GM21529 (cell line): Measurements from ENCODE around the gene UBE2L6.
A peak's percentile ranks its signal among the peaks of the same experiment; 100 is the strongest.

Experiments used
- ATAC-seq: cut with Tn5 transposase; IDR thresholded peaks from one replicate; pipeline ENCODE4 v1.9.1; 2021; ENCODE audit not compliant: unreplicated experiment

Gene UBE2L6

DNA sequence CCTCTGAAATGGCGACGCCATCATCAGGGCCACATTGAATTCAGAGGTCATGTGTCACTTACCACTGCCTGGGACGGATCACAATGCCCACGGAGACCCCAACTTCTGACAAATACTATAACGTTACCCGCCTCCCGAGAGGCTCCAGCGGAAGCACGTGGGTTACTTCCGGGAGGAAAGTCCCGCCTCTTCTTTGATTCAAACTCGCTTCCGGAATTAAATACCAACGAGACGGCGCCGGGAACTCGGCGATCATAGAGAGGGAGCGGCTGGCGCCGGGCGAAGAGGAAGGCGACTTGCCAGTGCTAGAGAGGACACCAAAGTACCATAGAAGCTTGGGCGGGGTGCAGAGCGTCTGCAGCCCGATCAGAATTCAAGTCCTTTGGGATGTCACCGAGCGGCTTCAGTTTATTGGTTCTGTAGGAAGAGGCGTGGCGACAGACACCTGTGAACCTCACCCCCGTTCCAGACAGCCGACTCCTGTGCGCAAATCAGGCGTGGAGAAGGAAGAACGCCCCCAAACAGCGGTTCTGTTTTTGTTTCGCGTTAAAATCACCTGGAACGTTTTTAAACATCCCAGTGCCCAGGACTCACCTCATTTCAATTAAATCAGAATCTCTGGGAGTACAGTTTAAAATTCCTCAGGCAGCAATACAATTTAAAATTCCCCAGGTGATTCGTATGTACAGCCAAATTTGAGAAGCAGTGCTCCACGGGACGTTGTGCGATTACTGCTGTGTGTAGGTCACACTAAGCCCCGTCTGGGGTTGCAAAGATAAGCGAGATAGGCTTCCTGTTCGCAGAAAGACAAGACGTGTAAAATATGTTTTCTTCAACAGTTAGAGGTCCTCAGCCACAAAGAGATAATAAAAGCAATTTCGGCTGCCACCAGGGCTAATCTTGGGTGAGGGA lies 36.6 kb downstream of the UBE2L6 start, which contains the start of gene TIMM10:
TSS of gene TIMM10 (minus strand) at position 159 of the 912 bp plus-strand sequence. CDS start 565 bp downstream, outside the sequence.
- peak; percentile 98 for ATAC-seq

DNA sequence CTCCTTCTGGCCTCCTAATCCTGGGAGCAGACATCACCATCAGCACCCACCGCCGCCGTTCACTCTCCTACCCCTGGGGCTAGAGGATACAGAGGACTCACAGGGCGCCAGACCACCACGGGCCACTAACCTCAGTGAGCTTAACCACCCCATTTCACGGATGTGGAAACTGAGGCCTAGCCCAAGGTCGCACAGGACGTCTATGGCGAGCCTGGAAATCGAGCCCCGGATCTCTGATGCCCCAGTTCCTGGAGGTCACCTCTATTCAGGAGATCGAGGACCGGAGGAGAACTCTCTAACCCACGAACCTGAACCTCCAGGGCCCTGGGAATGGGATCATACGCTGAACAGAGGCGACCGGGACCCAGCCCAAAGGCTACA lies 37.3 kb downstream of the UBE2L6 start:
- ATAC-seq, result no peak

DNA sequence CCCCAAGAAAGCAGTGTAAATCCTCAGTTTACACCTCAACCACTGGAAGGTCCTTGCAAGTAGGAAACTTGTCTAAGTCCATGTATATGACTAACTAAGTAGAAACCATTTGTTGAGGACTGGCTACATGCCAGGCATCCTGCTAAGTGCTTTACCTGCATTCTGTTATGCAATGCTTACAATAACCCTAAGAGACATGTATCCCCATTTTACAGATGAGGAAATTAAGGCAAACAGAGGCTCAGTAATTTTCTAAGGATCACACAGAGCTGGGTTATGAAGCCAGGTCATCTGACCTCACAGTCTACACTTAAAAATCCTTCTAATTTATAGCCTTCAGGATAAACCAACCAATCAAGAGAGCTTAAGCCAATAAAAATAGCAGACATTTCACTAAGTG lies 38.5 kb downstream of the UBE2L6 start:
- ATAC-seq, result no peak

DNA sequence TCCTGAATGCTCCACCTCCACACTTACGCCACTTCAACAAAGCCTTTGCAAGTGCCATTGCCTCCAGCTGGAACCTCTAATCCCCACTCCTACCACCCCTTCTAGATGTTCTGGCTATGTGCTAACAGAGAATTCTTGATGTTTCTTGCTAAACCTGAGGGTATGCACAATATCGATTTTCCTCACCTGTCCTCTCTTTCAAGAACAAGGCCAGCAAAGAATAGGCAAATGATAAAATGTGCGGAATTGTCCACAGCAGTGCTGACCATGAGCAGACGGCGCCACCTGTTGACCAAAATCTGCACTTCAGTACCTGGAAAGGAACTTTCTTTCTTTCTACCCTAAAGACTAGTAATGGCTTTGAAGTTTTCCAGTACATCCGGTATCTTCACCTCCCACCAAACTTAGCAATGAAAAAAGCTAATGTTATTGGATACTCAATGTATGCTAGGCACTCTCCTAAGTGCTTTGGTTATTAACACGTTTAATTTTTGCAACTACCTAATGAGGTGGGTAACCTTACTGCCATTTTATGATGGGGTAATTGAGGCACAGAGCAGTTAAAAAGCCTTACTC lies 40.3 kb downstream of the UBE2L6 start:
- ATAC-seq, result no peak

DNA sequence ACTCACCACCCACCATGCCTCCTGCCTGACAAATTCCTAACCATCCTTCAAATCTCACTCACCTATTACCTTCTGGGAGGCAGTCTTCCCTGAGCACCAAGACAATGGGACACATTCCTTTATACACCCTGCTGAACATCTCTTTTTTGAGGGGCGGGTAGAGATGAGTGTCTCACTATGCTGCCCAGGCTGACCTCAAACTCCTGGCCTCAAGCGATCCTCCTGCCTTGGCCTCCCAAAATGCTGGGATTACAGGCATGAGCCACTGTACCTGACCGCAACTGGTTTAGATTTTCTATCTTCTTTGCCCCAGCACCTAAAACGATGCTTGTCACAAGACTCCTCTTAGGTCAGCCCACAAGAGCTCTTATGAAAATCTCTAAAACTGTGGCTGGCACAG lies 44.1 kb downstream of the UBE2L6 start:
- ATAC-seq, result no peak

DNA sequence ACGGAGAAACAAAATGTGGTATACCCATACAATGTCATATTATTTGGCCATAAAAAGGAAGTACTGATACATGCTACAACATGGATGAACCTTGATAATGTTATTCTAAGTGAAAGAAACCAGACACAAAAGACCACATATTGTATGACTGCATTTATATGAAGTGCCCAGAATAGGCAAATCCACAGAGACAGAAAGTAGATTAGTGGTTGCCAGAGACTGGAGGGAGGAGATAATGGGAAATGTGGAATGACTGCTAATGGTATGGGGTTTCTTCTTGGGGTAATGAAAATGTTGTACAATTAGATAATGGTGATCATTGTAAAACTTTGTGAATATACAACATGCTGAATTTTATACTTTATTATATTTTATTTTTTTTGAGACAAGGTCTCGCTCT lies 46.4 kb downstream of the UBE2L6 start:
- ATAC-seq, result no peak

DNA sequence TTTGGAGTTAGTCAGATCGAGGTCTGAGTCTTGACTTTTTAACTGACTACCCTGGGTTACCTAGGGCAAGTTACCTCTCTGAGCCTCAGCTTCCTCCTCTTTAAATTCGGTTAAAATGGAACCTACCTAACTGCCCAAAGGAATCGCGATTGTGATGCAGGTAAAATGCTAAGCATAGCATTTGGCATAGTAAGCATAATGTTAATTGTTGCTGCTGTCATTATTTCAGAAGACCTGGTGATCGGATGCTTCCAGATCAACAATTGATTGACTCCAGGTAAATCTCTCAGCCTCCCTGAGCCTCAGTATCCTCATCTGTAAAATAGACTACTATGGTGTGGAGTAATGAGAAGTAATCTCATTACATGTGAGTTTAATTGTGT lies 51.4 kb downstream of the UBE2L6 start:
- ATAC-seq, result no peak

DNA sequence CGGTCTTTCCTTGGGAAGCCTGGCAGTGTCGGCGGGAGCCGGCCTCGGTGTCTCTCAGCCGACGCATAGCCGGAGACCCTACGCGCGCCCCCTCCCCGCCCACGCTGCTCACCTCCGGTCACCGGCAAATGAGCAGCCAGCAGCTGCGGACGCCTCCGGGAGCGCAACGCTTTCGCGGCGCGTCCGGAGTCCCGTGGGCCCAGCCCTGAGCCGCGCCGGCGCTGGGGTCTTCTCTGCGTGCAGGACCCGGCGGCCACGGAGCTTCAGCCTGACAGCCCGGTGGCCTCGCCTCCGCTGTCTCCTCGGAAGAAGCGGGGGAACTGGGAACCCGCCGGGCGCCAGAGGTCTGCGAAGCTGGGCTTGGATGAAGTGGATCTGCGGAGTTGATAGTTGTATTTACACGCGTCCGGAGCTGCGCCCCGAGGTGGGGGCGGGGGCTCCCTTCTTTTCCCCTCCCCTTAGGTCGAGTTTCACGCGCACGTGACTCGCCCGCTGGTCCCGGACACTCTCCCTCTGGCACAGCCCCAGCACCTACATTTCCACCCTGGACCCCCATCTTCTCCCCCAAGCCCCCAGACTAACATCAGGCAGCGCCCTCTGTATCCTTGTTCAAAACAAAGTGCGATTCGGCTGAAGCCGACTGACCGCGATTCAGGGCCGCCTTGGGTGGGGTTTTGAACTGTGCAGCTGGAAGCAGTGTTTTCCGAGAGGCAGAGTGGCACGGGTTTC lies 52.0 kb downstream of the UBE2L6 start, which contains the start of gene SLC43A1:
TSS of gene SLC43A1 (minus strand) at position 371 of the 729 bp plus-strand sequence. CDS start 1,591 bp downstream, outside the sequence.
- ATAC-seq, result peak; percentile 42

DNA sequence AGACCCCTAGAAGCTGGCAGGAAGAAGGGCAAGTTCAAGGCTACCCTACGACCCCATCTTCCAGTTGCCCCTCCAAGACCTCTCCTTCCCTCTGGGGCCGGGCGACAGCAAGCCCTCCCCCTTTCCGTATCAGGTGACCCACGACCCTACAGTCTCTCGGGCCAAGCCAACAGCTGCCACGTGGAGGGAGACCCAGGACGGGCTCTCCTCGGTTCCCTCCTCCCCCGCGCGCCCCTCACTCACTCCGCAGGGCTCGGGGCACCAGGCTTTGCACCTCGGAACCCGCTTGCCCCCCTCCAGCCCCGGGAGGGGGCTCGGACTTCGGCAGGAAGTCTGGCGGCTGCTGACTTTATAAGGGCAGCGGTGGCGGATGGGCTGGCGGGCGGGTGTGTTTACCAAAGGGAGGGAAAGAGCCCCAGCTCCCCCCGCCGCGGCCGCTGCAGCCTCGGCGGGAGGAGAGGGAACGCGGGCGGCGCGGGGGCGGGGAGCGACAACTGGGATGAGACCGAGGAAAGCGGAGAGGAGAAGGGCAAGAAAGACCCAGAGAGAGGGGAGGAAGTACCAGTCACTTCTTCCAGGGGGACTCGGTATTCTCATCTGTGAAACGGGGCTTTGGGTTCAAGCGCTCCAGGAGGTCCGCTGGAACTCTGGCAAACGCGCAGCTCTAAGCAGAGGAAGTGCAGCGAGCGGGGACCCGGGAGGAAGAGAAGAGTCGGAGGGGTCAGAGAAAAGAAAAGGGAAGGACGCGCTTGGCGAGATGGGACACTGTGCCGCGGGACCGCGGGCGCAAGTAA lies 52.7 kb downstream of the UBE2L6 start:
- peak; percentile 42 for ATAC-seq

DNA sequence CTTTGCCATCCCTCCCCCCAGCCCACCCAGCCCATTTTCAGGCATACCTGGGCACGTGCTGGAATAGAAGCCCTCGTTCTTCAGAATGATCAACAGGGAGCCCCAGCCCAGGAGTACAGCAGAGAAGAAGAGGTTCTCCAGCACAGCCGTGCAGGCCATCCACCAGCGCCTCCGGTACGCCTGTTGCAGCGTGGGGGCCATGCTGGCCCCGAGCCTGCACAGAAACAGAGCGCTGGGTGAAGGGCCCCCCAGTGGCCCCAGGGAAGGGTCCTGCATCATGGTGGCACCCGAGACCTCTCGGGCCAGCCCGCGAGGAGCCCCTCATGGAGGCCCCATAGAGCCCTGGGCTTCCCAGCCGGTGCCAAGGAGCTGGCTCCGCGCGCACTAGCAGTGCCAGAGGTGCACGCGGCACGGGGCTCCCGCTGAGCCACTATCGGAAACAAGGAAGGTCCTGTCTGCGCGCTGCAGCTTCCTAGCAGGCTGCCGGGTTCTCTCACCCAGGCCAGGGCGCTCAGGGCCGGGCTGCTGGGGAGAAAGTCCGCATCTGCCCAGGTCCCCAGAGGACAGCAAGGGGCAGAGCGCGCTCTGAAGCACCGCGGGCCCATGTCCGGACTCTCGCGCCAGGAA lies 53.4 kb downstream of the UBE2L6 start:
- peak; percentile 37 for ATAC-seq

DNA sequence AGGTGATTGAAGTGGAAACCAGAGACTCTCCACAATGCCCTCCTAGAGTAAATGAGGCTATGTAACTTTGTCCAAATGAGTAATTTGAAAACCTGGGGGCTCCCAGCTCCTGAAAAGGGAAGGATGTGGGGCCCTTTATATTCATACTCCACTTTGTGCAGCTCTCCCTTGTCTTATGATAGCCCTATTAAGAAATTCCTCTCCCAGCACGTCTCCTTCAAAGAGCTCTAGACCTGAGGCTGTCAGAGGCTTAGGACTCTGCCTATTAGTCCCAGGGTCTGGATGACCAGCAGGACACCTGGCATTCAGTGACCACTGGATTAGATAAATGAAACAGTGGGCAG lies 54.0 kb downstream of the UBE2L6 start:
- no peak for ATAC-seq

DNA sequence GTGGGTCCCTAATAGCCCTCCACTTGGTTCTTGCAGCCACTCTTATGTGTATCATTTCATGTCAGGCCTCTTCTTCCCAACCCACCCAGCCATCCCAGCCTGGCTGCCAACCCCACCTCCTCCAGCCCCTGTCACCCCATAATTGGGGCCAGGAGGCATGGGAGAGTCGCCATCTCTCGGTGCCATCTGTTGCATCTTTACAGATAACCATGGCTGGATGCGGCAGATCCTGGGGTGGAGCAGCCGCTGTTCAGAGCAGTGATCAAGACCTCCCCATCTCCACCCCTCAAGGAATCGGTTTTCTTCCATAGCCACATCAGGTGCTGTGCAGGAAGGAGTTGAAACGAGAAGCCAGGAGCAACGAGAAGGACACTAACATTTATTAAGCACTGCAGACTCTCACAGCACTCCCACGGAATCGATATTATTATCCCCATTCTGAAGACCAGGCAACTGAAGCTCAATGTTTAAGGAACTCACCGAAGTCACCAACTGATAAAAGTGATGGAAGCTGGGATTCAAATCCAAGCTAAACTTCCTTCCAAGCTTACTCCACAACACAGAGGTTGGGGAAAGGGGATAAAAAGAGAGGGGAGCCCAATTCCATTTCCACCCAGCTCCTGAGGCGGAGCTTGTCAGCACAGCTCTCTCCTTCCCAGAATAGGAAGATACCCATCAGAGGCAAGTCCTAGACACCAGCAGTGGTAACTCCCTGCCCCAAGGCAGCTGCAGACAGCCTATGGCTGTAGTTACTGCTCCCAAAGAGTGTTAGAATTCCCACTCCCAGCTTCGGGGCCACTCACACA lies 54.6 kb downstream of the UBE2L6 start:
- ATAC-seq, result no peak

DNA sequence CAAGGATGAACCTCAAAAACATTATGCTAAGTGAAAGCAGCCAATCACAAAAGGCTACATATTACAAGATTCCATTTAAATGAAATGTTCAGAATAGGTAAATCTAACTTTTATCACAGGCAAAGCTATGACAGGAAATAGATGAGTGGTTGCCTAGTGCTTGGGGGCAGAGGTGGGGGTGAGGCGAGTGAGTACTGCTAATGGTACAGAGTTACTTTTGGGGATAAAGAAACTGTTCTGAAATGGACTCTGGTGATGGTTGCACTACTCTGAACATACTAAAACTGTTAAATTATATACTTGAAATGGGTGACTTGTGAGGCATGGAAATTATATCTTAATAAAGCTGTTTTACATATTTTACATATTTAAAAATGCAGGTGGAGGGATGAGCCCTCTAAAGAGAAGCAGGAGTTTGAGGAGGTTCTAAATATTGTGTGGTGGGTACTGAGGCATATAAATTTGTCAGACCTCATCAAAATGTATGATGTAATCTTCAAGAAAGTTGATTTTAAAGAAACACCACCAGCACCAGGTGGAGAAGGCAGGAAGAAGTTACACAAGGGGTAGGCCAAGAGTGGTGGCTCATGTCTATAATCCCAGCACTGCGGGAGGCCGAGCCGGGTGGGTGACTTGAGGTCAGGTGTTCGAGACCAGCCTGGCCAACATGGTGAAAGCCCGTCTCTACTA lies 55.6 kb downstream of the UBE2L6 start:
- ATAC-seq, result no peak

DNA sequence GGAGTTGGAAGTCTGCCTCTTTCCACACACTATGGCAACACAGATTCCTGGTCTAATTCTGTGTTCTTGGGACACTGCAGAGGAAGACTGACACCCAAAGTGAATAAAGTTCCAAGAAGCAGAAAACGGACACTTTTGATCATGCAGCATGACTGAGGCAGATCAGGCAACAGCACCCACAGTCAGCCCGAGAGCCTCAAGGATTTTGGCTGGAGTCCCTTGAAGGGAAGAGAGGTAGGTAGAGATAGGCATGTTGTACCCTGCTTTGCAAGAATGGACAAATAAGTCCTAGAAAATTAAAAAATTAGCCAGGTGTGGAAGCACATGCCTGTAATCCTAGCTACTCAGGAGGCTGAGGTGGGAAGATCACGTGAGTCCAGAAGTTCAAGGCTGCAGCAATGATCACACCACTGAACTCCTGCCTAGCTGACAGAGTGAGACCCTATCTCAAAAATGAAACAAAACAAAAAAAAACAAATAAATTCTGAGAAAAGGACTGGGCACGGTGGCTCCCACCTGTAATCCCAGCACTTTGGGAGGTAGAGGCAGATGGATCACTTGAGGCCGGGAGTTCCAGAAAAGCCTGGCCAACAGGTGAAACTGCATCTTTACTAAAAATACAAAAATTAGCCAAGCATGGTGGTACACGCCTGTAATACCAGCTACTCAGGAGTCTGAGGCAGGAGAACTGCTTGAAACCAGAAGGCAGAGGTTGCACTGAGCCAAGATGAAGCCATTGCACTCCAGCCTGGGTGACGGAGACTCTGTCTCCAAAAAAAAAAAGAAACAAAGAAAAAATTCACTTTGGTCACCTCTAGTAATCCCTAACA lies 58.9 kb downstream of the UBE2L6 start:
- no peak for ATAC-seq

DNA sequence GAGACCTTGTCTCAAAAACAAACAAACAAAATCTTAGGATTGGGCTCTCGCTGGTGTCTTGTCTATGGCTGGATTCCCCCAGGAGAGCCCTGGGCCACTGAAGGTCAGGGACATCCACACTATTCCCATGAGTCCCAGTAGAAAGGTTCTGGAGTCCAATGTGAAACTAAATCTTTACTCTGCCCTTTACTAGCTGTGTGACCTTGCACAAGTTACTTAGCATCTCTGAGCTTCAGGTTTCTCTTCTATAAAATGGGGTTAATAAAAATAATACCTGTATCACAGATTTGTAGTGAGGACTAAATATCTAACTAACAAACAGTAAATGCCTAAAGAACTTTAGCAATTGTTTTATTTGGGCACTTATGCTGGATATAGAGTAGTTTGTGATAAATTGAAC lies 61.0 kb downstream of the UBE2L6 start:
- no peak for ATAC-seq

DNA sequence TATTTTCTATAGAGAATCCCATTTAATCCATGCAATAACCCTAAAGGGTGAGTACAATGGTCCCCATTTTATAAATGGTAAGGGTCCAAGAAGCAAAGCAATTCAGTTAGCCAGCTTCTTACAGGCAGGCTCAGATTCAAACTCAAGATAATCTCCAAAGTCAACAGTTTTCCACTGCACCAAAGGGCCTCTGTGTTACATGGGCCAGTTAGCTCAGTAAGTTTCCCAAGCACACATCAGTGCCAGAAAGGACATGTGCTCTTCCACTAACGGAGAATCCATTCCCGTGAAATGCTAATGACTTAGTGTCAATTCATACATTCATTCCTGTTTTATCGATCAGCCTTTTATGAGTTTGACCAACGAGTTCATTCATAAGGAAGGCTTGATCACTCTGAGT lies 63.0 kb downstream of the UBE2L6 start:
- ATAC-seq, result no peak

DNA sequence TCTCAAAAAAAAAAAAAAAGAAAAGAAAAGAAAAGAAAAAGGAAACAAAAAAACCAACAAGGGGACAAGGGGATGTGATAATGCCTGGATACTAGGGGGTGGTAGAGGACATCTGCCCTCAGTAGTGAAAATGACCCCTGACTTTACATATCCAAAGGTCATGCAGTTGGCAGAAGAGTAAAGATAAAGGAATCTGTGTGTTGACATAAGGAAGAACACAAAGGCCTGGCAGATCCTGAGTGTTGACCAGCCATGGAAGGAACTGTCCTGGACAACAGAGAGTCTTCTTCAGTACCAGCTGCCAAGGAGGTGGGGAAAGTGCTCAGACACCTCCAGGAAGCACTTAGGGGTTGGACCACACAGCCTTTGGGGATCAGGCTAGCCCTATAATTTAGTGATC lies 64.6 kb downstream of the UBE2L6 start:
- no peak for ATAC-seq

DNA sequence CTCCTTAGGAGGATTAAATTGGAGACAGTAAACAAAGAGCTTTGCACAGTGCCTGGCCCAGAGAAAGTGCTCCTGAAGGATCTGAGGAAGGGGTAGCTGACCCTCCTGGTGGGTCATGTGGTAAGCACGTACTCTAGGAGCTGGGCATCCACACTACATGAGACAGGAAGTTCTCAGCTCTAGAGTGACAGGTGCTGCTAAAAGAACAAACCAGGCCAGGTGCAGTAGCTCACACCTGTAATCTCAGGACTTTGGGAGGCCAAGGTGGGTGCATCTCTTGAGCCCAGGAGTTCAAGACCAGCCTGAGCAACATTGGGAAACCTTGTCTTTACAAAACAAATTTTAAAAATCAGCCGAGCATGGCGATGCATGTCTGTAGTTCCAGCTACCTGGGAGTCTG lies 65.1 kb downstream of the UBE2L6 start:
- ATAC-seq, result no peak
